ENCODE measurements around the gene C1RL.
"Not testable (repeated sequence)": the region's sequence is repeated elsewhere in the genome, so short reads cannot be mapped to it uniquely, and the experiment has no call there.

C1RL gene

GRCh38 chr12:7060353-7060954 lies 48.6 kb downstream of the C1RL start, which contains the start of gene C1S:
Gene C1S, plus strand, starts transcription at chr12:7060718. Its CDS starts 1,195 bp downstream, at chr12:7061913.
- no peak for DNase-seq (ENCODE audit: low spot score)

GRCh38 chr12:7059780-7060179 lies 49.2 kb downstream of the C1RL start:
- DNase-seq (ENCODE audit: low spot score): no peak

DNA sequence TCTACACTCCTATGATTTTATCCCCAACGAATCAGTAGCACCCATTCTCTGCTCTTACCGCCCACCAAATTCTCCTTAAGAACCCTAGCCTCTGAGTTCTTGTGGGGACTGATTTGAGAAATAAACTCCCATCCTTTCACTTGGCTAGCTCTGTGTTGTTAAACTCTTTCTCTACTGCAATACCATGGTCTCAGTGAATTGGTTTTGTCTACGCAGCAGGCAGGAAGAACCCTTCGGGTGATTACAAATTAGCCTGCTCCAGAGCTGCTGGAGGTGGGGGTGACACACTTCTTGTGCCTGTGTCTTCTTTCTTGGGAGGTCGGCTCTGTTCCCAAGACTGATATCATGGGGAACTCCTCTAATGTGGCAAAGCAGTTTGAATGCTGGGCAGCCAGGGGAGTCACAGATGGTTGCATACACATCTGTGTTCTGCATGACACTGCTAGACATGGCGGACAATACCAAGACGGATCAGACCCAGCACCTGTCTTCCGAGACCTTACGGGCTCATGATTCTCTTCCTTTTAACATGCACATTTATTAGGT lies 50.1 kb downstream of the C1RL start:
- DNase-seq (ENCODE audit: low spot score): no peak

DNA sequence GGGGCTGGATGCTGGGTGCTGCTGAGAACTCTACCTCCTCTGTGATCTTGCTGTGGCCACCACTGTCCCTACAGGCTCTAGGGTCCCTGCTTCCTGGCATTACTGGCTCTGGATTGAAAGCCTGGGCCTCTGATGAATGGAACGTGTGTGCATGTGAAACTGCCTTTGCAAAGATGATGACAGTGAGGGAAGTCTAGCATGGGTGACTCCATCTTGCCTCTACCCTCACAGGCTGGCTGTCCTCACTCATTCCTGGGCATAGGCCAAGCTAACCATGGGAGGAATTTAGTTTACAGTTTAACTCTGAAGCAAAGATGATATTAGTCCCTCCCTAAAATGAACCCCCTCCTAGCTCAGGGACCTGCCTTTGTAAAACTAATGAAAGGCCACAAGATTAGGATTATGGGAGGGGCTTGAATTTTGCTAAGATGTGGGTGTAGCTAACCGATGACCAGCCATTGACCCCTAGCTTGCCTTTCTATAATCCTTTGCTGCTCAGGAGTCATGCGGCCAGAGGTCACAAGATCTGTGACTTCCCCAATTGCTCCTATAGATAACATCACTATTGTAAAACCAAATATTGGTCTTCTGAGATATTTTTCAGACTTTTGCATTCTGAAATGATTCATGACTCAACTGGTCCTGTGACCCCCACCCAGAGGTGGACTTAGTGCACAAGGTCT lies 50.7 kb downstream of the C1RL start:
- no peak for DNase-seq (ENCODE audit: low spot score)

- not testable (repeated sequence) for DNase-seq (ENCODE audit: low spot score)
Measured at GRCh38 chr12:7055736-7056135, 53.3 kb downstream of the C1RL start.

- no peak for DNase-seq (ENCODE audit: low spot score)
Measured at GRCh38 chr12:7054925-7055324, 54.1 kb downstream of the C1RL start.

GRCh38 chr12:7049973-7050372 lies 59.0 kb downstream of the C1RL start:
- not testable (repeated sequence) for DNase-seq (ENCODE audit: low spot score)

GRCh38 chr12:7049445-7049951 lies 59.5 kb downstream of the C1RL start:
- not testable (repeated sequence) for DNase-seq (ENCODE audit: low spot score)

DNA sequence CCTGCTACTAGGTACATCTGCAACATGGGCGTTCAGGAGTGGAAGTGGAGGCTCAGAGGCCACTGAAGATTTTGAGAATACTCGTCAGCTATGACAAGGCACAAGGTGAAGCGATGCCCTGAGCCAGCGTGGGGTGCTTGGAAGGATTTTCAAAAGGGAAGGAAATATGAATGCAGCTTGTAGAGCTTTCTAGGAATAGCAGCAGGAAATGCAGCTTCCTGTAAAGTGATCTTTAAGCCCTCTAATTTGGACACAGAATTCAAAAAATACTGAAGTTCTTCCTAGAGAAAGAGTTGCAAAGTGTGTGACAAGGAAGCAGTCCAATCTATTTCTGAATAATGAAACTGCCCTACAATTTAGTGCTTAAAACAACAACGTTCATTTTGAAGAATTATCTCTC lies 61.7 kb downstream of the C1RL start:
- no peak for DNase-seq (ENCODE audit: low spot score)

DNA sequence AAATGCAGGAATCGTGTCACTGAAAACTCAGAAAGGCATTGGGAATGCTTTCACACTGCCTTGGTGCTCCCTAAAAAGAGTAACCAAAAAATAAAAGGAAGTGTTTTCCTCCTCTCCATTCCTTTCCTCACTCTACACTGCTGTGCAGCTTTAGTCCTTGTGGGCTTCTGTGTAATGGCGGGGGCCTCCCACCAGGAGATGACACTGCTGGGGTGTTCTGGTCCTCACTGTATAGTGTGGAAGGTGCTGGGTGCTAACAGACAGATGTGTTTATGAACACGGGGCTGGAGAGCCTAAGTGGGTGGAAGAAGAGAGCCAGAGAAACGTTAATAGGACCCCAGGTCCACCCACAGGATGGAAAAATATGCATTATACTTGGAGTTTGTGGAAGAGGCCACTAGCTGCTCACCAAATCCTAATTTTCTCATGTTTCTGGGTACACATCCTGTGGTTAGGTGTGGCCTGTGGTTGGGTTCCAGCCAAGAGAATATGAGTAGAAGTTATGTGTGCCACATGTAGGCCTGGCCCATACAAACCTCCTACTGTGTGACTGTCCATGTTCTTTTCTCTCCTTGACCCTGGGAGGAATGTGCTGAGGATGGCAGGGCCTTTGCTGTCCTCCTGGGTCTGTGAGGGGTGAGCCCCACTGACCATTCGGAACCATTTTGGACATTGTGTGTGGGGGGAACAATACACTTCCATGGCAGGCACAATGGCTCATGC lies 62.5 kb downstream of the C1RL start:
- DNase-seq (ENCODE audit: low spot score): no peak

DNA sequence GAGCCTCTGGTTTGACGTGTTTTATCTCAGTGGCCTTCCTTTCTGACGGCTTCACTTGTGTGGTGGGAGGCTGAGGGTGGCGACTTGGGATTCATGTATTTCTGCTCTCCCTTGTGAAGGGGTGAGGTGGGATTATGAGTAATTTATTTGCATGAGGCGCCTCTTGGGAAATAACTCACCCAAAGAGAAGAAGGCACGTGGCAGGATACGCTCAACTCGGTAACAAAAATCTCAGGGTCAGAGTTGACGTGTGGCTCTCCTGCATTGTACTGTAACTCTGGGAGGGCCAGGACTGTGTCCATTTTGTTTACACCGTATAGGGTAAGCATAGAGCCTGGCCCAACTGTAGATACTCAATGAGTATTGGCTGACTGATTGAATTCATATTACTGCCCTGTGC lies 63.1 kb downstream of the C1RL start:
- DNase-seq (ENCODE audit: low spot score): no peak
